NCI-H2196 treated with DMSO at 0.1 percent for 48 hours (cell line): ENCODE measurements around the gene RNASE13.

Experiments
- DNase-seq: peaks from one replicate; lab custom pipeline; 2025; ENCODE audit not compliant: unreplicated experiment; lab: John Stamatoyannopoulos, UW

RNASE13 gene, protein sequence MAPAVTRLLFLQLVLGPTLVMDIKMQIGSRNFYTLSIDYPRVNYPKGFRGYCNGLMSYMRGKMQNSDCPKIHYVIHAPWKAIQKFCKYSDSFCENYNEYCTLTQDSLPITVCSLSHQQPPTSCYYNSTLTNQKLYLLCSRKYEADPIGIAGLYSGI

DNA sequence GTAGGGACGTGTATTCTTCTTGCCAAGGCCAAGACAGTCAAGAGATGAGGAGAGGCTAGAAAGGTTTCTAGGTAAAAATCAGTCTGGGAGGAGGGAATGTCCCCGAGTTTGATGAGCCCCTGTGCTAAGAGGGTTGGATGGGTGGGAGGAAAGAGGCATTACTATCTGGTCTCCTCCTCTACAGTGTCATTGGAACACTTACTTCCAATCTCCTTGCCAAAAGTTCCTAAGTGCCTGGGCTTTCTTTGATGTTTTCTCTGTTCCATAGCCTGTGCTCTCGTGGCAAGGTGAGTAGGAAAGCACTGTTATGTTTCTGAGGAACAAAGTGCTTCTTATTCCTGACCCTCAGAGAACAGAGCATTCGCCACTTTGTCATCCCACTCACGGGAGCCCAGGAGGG lies at the start of gene RNASE13:
Gene RNASE13, minus strand, starts transcription at position 101 of the 400 bp plus-strand sequence. CDS start 519 bp downstream, outside the sequence.
- no peak for DNase-seq

DNA sequence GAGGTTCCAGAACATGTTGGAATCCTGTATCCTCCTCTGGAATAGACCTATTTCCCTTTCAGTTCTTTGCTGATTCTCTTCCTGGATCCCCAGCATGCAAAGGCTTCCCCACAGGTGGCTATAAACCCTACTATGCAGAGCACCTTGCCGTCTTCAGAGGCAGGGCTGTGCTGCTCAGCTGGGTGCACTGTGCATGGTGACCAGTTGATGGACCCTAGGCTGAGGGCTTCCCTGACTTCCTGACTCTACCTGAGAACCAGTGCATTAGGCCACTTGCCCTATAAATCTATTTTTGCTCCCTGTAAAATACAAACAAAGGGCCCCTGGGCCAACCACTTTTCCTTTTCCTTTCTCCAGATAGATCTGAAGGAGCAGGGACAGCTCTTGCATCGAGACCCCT lies 49.8 kb upstream of the RNASE13 start:
- no peak for DNase-seq

DNA sequence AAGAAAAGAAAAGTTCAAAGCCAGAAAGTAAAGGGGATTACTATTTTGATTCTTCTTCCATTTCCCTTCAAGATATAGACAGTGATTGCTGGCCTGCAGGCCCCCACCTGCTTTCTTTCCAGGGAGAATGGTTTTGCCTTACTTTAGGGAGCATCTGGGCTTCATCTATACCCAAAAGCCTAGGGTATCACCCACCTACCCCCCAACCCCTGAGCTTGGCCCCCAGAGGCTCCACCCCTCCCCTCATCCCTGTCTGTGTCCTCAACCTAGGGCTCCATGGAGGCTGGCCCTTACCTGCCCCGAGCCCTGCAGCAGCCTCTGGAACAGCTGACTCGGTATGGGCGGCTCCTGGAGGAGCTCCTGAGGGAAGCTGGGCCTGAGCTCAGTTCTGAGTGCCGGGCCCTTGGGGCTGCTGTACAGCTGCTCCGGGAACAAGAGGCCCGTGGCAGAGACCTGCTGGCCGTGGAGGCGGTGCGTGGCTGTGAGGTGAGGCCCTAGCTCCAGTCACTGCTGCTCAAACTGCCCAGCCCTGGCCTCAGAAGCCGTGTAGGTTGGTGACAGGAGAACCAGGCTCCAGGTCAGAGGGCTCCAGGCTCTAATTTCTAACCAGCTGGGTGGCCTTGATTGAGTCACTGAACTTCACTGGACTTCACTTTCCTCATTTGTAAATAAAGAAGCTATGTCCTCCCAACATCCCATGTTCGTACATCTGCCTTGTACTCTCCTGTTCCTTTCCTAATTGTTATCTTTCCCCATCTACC lies 49.1 kb upstream of the RNASE13 start:
- DNase-seq, result no peak

DNA sequence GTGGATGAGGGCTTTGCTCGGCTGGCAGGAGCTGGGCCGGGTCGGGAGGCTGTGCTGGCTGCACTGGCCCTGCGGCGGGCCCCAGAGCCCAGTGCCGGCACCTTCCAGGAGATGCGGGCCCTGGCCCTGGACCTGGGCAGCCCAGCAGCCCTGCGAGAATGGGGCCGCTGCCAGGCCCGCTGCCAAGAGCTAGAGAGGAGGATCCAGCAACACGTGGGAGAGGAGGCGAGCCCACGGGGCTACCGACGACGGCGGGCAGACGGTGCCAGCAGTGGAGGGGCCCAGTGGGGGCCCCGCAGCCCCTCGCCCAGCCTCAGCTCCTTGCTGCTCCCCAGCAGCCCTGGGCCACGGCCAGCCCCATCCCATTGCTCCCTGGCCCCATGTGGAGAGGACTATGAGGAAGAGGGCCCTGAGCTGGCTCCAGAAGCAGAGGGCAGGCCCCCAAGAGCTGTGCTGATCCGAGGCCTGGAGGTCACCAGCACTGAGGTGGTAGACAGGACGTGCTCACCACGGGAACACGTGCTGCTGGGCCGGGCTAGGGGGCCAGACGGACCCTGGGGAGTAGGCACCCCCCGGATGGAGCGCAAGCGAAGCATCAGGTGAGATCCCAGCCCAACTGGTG lies 47.0 kb upstream of the RNASE13 start:
- DNase-seq, result no peak

DNA sequence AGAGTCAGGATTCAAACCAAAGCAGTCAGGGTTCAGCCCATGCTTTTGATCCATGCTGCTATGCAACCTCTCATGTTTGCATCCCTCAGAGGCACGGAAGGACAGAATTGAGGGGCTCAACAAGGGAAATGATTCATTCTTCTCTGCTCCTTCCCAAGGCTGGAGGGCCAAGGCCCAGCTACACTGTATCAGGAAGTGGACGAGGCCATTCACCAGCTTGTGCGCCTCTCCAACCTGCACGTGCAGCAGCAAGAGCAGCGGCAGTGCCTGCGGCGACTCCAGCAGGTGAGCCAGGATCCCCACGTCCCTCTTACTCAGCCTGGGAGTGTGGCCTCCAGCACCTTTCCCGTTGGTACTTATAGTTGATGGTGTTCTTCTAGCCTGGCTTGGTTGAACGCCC lies 44.1 kb upstream of the RNASE13 start:
- no peak for DNase-seq

DNA sequence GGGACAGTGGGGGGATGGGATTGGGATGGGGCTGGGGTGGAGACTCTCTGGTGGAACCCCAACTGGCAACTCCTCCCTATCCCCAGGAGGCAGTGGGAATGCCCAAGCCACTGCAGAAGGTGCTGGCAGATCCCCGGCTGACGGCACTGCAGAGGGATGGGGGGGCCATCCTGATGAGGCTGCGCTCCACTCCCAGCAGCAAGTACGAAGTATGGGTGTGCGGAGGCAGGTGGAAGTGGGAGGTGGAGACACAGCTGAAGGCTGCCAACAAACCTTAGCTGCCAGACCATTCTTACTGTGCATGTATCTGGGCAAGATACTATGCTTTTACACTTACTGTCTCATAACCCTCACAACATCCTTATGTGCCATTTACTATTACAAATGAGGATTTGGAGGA lies 43.7 kb upstream of the RNASE13 start:
- DNase-seq, result no peak

DNA sequence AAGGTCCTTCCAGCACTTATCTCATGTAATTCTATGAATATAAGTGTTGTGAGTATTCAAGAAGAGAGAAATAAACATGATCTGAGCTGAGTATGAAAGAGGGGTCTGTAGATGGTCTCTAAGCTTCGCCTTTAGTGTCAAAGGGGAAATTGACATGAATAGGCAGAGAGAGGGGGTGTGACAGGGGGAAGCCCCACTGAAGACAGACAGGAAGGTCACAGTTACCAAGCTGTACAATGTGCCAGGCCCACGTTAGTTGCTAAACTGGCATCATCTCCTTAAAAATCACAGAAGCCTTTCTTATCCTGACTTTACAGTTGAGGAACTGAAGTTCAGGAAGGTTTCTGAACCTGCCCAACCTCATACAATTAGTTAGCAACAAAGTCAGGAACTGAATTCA lies 43.1 kb upstream of the RNASE13 start:
- DNase-seq, result no peak

DNA sequence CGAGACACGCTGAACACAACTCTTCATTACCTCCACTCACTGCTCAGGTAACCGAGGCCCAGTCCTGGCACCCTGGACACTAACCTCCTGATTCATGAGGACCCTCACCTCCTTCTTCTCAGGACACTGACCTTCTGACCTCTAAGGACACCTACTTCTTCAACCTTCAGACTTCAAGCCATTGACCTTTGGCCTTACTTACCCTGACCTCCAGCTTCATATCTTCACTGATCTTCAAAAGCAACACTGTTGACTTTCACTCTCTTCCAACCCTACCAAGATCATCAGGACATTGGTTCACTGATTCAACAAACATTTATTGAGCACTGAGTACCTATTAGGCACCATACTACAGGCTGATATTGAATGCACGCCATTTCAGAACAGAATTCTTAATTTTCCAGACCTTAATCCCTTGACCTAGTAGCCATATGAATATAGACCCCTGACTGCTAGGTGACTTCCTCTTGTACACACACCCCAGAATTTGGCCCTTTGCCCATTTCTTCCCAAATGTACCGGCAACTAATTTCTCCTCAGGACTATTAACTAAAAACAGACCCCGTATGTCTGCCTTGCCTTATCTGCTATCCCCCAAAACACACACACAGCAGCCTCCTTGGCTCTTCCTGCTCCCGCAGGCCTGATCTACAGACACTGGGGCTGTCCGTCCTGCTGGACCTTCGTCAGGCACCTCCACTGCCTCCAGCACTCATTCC lies 41.3 kb upstream of the RNASE13 start:
- DNase-seq, result no peak

DNA sequence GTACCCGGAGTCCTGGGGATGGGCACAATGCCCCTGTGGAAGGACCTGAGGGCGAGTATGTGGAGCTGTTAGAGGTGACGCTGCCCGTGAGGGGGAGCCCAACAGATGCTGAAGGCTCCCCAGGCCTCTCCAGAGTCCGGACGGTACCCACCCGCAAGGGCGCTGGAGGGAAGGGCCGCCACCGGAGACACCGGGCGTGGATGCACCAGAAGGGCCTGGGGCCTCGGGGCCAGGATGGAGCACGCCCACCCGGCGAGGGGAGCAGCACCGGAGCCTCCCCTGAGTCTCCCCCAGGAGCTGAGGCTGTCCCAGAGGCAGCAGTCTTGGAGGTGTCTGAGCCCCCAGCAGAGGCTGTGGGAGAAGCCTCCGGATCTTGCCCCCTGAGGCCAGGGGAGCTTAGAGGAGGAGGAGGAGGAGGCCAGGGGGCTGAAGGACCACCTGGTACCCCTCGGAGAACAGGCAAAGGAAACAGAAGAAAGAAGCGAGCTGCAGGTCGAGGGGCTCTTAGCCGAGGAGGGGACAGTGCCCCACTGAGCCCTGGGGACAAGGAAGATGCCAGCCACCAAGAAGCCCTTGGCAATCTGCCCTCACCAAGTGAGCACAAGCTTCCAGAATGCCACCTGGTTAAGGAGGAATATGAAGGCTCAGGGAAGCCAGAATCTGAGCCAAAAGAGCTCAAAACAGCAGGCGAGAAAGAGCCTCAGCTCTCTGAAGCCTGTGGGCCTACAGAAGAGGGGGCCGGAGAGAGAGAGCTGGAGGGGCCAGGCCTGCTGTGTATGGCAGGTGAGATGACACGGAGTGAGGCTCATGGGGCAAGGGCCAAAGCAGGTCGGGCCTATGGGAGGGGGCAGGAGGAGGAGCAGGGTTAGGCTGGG lies 40.0 kb upstream of the RNASE13 start:
- no peak for DNase-seq

DNA sequence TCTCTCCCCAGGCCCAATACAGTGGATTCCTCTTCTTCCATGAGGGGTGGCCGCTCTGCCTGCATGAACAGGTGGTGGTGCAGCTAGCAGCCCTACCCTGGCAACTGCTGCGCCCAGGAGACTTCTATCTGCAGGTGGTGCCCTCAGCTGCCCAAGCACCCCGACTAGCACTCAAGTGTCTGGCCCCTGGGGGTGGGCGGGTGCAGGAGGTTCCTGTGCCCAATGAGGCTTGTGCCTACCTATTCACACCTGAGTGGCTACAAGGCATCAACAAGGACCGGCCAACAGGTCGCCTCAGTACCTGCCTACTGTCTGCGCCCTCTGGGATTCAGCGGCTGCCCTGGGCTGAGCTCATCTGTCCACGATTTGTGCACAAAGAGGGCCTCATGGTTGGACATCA lies 39.3 kb upstream of the RNASE13 start:
- no peak for DNase-seq

DNA sequence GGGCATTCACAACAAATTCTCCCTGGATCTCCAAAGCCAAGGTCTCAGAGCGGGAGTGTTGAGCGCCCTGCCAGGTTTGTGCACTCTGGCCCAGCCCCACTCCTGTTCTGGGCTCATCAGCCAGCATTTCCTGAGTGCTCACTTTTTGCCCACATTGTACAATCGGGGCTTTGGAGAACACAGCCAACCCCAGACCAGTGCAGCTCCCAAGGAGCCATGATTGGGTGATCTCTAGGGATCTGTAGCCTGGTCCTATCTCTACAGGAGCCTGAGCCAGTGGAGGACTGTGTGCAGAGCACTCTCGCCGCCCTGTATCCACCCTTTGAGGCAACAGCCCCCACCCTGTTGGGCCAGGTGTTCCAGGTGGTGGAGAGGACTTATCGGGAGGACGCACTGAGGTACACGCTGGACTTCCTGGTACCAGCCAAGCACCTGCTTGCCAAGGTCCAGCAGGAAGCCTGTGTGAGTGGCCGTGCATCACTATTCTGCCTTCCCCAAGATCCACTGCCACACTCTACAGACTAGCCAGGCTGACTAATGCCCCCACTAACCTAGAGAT lies 38.3 kb upstream of the RNASE13 start:
- DNase-seq, result peak; percentile 54

DNA sequence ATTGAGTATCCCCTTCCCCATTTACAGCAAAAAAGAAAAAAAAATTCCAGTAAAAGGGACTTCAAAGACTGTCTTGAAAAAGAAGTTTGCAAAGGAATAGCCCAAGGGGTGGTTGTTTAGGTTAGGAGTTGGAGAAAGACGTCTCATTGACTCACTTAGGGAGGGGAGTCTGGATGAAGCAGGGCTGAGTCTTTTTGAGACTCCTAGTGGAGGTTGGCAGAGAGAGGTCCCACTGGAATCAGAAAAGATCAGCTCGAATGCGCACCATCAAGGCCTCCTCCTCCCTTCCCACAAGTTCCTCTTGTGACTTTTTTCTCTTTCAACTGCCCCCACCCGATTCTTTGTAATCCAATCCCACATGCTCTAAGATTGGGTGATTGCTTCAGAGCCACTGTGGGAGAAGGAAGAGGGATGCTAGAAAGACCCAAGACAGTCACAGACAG lies 37.4 kb upstream of the RNASE13 start:
- DNase-seq, result no peak

DNA sequence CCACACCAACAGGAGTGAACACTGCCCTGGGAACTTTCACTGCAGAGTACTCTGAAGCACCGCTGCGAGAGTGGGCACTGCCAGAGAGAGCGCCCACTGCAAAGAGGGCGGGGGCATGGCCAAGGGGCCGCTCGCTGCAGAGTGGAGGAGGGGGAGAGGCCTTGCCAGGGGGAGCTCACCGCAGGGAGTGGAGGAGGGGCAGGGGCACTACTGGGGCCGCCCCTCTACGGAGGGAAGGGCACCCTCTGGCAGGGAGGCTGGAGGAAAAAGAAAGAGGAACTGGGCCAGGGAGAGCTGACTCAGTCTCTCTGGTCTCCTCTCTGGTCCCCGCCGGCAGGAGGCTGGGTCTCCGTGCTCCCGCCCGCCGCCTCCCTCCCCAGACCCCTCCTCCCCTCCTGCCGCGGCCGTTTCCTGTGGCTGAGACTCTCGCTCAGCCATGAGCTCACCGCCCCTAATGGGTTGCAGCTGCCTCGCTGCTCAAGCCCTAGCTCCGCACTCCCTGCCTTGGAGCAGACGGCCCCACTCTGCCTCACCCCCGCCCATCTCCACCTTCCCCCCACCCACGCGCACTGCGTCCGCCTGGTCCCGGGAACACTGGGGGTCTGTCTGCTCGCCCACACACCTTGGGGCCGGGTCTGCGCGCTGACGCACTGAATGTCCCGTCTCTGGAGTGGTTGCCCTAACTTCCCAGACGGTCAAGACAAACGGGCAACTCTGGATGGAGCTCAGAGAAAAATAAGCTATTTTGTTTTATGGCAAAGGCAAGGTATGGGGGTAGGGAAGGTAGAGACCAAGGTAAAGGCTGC lies 36.8 kb upstream of the RNASE13 start:
- peak; percentile 81 for DNase-seq

DNA sequence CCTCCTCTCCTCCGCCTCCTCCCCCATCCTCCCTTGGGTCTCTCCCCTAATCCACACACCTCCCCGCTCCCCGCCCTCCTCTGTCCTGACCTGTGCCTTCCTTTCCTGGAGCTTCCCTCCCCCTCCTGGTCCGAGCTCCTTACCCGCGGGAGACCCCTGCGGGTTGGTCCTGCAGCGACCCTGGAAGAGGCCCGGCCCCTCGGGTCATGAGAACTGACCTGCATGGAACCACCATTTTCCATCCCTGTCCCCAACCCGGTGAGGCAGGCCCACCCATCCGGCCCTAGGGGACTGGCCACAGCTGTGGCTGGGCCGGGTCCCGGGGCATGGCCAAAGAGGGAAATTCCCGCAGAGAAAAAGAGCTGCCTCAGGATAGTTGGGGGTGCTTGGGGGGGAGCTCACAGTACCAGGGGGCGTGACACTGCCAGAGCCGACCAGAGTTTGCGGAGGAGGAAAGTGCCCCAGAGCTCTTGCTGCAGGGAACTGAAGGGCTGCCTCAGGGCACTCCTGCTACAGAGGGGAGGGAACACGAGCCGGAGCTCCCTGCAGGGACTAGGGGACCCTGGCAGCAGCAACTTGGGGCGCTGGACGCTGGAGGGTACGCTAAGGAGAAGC lies 36.1 kb upstream of the RNASE13 start:
- no peak for DNase-seq

DNA sequence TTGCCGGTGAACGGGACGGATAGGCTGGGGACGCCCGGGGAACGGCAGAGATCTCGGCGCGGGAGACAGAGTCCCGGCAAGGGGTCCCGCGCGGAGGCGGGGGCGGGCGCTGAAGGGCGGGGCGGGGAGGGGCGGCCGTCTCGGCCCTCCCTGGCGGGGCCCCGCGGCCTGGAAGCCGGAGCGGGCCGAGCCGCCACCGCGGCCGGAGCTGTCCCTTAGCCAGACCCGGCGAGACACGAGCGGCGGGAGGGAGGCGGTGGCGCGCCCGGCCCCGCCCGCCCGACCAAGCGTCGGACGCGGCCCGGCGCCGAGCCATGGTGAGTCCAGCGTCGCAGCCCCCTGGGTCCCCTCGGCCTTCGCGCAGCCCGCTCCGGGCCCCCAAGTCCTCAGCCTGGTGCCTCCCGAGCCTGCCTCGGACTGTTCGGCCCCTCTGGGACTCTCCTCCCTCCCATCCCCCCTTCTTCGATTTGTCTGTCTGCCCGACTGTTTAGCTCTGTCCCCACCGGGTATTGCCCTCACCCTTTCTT lies 35.5 kb upstream of the RNASE13 start, which contains the start of gene ARHGEF40:
Gene ARHGEF40, plus strand, starts transcription at position 222 of the 527 bp plus-strand sequence. Its CDS starts 93 bp downstream, at position 315.
- peak; percentile 19 for DNase-seq

DNA sequence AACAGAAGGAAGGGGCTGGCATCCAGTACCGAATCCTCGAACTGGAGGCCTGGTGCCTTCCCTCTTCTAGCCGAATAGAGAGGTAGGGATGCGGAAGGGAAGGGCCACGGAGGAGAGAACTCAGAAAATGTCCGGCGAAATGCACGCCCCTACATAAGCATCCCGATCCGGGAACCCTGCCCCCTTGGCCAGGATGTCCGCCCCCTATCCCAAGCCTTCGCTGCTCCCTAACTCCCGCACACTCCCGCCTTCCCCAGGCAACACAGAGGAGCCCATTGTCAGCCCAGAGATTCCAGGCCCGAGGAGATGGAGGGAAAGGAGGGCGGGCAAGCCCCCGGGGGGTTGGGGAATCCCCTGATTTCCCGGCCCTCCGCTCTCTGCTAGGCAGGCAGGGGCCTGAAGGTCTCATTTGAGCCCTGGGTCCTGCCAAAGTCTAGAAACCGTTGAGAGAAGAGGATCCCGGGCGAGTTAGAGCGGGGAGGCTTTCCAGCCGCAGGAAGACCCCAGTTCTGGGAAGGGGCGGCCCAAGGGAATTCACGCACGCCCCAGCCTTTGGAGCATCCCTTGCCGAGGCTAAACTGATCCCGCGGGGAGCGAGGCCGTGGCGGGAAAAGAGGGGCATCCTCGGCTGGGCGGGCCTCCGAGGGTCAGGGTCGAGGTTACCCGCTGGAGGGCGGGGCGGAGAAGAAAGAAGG lies 34.9 kb upstream of the RNASE13 start:
- DNase-seq, result no peak

DNA sequence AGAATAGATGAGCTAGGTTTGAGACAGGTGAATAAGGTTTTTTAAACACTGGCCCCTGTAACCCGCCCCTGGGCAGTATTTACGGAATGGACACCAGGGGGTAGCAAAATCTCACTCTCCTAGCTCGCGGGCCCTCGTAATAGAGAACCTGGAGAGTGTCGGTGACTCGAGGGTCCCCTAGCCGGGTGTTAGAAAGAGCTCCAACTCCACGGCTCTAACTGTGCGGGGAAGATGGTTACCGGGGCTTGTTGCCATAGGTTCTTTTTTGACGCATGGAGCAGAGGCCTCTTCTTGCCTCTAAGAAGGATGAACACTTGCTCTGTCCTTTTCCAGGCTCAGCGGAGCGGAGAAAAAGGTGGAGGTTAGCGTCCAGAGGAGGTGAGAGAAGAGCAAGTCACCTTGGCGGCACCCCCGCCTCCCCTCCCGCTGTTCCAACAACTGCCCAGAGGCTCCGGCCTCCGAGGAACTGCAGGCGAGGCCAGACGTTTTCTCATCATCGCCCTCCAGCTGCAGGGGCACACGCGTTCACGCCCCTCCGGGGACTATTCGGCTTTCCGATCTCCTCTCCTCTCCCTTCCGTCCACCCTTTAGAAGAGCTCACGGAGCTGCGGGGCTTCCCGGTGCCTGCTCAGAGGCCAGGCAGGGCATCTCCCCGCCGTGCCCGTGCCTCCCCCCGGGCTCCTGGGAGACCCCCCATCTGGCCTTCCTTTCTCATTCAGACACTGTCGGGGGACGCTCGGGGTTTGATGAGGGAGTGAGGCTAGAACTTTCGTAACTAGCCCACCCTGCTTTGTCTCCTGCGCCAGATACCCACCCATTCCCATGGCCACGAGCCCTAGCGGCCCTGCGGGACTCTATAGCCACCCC lies 34.1 kb upstream of the RNASE13 start:
- peak; percentile 68 for DNase-seq
